Measurements from ENCODE around the gene ERLIN1.

Gene ERLIN1

DNA sequence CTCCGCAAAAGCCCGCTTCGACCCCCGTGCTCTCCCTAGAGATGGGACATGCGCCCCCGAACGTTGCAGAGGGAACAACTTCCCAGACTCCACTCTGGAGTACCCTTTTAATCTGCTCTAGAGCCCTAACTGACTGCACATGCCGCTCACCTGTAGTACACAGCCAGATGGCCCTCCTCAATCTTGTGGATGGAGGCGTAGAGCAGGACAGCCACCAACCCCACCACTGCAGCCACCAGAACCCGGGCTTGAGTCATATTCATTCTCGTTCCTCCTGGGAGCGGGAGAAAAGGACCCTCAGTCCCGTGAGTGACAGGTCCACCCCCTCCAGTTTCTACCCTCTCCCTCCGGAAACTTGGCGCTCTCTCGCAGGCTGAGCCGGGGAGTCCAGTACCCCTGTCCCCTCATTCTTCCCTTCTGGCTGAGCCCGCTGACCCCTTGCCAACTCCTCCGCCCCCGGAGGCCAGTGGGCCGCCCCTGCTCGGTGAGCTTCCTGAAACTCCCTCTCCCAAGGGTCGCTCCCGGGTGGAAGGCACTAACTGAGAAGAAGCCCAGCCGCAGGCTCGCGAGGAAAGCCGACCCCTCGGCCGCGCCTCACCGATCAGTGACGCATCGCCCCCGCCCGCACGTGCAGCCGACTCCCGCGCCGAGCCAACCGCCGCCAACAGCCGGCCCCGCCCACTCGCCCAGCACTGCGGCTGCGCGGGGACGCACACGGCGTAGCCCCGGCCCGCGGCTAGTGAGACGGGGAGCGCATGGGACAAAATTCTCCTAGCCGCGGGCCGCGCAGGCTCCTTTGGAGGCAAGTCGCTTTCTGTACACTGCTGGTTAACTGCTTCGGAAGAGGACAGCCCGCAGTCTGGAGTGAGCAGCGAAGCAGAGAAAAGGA is at the start of gene ERLIN1:
Gene ERLIN1 (minus strand): TSS at position 666 of the 889 bp plus-strand sequence. CDS start 403 bp downstream, at position 263.
- peak; percentile 93 for DNase-seq

DNA sequence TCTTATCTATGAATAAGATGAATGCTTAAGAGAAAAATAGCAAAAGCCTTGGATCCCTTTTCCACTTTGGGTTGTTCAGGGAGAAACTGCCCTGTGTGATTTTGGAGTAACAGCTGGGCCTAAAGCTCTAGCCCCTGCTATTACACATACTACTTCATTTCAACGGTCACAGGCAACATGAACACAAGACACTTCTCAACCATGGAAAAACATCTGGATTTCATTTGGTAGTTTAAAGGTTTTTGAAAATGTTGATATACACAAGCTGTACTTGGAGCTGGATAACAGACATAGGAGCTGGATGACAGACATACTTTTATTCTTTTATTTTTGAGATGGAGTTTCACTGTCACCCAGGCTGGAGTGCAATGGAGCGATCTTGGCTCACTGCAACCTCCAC is 46.3 kb upstream of the ERLIN1 start:
- no peak for DNase-seq

DNA sequence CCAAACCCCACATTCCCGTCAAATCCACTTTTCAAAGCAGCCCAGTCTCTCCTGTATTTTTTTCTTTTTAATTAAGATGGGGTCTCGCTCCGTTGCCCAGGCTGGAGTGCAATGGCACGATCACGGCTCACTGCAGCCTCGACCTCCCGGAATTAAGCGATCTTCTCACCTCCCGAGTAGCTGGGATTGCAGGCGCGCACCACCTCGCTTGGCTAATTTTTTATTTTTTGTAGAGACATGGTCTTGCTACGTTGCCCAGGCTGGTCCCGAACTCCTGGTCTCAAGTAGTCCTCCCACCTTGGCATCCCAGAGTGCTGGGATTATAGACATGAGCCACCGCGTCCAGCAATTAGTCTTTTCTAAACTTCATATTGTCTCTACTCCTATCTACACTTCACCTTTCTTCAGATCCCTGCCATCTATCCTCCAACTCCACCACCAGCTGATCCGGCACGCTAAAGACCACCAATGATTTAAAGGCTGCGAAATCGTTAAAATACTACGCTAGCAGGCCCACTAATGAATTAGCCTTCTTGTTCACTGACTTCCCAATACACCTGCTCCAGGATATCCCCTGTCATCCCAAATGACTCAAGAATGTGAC is 44.1 kb upstream of the ERLIN1 start:
- DNase-seq = no peak

DNA sequence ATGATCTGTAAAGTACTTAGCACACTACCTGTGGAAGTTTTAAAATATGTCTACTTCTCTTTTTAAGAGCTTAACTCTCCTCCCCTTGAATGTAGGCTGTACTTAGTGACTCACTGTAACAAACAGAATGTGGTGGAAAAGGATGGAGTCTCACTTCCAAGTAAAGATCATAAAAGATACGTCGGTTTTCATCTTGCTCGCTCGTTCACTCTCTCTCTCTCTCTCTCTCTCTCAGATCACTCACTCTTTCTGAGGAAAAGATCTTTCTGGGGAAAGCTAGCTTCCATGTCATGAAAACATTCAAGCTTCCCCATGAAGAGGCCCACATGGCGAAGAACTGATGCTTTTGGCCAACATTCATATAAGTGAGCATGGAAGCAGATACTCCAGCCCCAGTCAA is 38.0 kb upstream of the ERLIN1 start:
- no peak for DNase-seq

DNA sequence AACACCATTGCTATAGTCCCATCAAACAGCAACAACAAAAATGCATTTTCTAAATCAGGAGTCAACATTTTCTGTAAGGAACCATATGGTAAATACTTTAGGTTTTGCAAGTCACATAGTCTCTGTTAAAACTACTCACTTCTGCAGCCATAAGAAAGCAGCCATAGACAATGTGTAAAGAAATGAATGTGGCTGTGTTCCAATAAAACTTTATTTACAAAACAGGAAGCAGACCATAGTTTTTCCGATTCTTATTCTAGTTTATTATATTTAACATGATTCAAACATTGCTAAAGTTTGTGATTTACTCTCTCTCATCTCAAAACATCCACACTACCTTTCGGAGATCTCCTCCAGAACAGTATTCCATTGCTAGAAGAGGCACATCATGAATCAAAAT is 36.7 kb upstream of the ERLIN1 start:
- no peak for DNase-seq

DNA sequence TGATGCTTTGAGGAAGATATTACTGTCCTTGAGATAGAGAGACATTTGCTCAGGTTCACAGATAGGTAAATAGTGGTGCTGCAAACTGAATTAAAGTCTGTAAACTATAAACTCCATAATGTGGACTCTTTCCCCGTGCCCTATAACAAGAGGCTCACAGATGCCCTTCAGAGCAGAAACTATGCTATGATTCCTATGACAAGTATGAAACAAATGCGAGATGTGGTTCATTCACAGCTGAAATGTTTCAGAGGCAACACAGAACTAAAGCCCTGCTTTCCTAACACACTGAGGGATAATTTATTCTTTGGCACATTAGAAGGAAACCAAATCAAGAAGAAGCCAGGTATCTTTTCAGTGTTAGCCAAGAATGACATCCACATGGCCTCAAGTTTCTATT is 30.2 kb upstream of the ERLIN1 start:
- no peak for DNase-seq

DNA sequence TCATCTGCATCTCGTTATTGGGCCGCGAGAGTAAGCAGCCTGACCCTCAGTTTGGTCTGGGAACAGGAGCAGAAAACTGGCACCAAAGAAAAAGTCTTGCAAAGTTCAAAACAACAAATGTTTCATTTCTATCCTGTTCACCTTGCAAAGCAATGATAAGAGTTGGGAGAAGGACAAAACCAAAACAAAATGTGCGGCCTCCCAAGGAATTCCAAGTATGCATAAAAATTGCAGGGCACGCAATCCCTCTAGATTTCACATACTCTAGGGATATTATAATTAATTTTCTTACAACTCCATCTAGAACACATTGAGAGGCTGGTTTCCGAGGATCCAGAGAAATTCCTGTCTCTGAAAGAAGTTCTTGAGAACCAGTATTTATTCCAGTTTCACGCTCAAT is 23.5 kb upstream of the ERLIN1 start:
- DNase-seq = no peak

DNA sequence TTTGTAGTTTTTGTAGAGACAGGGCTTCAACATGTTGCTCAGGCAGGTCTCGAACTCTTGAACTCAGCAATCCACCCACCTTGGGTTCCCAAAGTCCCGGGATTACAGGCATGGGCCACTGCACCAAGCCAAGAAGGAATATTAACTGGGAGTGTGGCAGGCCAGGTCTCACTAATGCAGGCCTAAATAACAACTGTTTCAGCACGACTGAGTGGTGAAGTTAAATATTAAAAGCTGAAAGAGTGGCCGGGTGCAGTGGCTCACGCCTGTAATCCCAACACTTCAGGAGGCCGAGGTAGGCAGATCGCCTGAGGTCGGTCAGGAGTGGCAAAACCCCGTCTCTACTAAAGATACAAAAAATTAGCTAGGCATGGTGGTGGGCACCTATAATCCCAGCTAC is 22.4 kb upstream of the ERLIN1 start:
- no peak for DNase-seq

DNA sequence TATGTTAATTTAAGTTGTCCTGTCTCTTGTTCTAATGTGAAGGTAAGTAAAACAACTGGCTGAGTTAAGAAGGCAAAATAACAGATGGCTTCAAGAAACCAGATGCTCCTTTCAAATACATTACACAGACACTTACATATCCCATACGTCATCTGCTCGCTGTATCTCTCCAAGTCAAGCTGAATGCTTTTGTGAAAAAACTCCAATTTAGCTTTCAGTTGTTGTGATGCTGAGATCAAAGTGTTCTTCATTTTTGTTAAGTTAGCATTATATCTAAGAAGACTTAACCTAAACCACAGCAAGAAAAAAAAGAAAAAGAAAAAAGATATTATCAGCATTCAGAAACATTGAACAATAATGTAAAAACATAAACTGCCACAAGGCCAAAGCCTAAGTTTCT is 18.5 kb upstream of the ERLIN1 start:
- DNase-seq = no peak

DNA sequence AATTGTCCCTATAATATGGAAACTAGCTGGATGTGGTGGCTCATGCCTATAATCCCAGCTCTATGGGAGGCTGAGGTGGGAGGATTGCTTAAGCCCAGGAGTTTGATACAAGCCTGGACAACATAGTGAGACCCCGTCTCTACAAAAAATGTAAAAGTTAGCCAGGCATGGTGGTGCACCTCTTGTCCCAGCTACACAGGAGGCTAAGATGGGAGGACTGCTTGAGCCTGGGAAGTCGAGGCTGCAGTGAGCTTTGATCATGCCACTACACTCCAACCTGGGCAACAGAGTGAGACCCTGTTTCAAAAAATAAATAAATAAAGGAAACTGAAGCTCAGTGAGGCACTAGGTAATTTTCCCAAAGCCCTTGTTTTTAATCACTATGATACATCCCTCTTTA is 15.7 kb upstream of the ERLIN1 start:
- DNase-seq = no peak

DNA sequence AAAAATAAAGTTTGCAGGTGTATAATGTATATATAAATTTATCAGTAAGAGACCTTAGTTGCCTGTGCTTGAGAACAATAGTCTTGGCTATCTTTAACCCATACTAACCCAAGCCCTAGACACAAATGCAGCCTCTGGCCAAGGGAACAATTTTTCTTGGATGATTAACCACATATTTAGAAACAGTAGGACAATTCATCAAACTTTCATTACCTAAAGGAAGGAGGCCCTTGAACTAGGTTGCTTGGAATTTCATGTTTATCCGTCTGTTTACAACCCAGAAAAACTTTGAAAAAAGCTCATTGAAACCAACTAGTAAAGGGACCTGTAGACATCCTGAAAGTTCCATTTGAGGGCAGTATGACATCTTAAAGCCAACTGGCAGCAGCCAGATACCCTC is 8.9 kb upstream of the ERLIN1 start:
- DNase-seq = no peak

DNA sequence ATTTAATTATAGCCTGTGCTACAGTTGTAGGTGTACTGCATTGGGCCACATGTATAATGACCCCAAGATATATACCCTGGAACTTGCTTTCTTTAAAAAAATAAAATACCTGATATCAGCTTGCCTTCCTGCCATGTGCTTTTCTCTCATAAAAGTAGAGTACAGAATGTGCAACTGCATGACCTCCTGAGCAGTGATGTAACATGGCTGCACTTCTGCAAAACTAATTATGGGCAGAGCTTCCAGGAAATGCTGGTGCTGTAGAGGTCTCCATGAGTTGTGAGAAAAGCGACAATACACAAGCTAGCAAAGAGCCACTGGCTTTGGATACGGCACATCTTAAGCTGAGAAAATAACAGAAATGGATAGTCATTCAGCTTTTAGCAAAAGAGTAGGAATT is 6.5 kb upstream of the ERLIN1 start:
- no peak for DNase-seq

DNA sequence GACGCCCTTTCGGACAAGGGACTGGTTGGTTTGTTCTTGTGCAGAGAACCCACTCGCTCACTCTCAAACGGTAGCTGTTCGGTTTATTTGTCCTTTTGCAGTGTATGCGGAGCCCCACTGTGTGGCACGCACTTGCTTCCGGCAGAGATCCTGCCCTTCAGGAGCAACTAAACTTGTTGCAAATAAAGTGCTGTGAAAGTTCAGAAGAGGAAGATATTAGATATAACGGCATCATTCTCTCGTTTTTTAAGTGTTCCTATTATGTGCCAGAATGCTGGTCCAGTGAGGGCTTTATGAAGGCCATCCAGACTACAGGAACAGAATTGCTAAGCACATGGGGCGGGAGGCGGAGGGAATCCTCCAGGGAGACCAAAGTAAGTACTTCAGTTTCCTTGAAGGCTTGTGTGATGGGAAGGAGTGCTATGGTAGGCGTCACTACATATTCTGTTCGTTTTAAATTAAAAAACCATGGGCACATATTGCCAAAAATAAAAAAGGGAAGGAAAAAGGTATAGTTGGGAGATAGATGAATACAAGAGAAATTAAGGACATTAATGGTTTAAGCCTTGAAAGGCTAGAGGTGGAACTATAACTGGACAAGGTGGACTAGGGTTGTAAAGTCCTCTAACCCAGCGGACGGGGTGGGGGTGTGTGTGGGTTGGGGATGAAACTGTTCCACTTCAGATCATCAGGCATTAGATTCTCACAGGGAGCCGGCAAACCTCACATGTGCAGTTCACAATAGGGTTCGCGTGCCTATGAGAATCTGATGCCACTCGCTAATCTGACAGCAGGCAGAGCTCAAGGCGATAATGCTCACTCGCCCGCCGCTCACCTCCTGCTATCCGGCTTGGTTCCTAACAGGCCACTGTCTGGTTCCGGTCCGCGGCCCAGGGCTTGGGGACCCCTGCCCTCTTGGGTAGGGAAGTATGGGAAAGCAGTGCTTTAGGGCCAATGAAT is 704 bp upstream of the ERLIN1 start:
- DNase-seq = peak; percentile 68

DNA sequence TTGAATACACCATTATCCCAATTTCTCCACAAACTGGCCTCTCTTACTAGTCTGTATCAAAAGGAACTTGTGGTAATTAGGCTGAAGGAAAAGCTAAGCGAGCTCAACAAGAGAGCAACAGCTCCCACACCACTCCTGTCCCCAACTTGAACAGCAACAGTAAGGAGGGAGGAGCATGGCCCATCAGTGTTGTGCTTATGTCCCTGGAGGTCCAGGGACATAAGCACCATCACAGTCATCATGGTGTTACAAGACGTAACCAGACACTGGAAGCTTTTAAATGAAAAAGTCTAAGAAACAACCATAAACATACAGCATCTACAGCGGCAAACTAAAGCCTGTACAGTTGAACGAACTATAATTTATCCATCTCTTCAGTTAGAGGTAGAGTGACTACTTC is 989 bp downstream of the ERLIN1 start:
- DNase-seq = peak; percentile 70

DNA sequence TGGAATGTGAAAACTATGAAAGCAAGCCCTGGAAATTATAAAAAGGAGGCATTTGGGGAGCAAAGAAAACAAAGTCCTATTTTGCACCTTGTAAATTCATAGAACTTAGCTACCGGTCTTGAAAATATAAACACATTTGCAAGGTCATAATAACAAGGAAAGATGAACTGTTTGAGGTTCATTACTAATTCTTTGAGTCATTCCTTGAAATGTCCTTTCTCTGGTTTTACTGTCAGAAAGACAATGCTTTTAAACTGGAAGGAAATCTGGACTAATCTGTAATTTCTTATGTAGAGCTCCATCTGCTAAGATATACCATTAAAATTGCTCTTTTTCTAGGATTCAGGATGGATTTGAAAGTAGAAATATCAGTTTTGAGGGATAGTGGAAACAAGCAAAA is 1.4 kb downstream of the ERLIN1 start:
- no peak for DNase-seq

DNA sequence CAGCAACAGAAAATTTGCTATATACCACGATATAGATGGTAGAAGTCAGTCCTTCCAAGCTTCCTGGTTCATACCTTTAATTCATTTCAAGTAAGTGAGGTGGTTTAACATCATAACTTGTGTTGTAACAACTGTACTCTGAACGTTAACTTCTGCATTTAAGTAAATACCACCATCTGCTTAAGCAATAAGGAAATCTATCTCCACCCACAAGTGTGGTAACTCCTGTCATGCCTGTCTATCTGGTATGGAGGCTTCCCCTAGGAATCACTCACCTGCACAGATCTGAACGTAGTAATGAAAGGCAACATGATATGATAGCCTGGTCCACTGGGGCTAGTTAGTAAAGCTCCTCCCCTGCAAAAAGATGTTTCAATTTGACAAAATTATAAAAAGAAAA is 2.3 kb downstream of the ERLIN1 start:
- DNase-seq = peak; percentile 42

DNA sequence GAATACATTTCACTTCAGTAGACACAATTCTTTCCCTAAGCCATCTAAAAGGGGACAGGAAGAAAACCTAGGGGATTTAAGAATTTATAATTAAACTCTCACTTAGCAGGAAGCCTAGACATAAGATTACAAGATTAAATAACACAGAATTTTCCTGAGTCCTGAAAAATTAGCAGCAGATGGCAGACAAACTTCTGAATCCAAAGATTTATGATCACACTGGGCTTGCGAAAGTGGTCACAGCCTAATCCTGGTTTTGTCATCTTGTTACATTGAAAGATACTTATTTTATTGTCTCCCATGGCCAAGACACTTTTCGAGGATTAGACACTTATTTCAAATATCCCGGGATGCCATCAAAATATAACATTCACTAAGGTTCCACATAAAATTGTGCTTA is 2.9 kb downstream of the ERLIN1 start:
- no peak for DNase-seq

DNA sequence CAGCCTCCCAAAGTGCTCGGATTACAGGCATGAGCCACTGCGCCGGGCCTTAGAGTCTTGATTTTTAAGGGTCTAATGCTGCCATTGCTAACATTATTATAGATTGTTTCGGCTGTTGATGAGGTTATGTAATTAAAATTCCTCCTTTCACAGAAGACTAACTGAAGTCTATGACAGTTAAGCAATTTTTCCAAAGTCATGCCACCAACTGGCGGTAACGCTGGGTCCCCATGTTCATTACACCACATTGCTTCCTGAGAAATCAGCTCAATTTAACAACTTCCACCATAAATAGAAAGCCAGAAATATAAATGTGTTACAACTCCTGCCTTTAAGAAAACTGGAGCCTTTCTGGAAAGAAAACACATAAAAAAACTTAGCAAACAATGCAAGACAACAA is 3.5 kb downstream of the ERLIN1 start:
- DNase-seq = peak; percentile 24

DNA sequence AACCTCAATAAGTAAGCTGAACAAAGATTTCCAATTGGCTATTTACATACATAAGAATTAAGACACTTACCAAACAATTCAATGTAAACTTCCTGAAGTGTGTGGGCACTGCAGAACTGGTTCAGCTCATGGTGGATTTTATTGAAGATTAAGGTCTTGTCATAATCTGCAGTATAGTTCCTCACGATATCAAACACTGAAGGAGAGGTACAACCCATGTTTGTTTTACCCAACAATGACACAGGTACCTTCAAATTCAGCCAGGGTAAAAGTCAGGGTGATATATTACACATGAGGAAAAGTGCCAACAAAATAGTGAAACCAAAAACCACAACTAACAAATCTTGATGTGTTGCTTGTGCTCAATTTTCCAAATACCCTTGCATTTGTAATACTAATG is 10.0 kb downstream of the ERLIN1 start:
- DNase-seq = no peak

DNA sequence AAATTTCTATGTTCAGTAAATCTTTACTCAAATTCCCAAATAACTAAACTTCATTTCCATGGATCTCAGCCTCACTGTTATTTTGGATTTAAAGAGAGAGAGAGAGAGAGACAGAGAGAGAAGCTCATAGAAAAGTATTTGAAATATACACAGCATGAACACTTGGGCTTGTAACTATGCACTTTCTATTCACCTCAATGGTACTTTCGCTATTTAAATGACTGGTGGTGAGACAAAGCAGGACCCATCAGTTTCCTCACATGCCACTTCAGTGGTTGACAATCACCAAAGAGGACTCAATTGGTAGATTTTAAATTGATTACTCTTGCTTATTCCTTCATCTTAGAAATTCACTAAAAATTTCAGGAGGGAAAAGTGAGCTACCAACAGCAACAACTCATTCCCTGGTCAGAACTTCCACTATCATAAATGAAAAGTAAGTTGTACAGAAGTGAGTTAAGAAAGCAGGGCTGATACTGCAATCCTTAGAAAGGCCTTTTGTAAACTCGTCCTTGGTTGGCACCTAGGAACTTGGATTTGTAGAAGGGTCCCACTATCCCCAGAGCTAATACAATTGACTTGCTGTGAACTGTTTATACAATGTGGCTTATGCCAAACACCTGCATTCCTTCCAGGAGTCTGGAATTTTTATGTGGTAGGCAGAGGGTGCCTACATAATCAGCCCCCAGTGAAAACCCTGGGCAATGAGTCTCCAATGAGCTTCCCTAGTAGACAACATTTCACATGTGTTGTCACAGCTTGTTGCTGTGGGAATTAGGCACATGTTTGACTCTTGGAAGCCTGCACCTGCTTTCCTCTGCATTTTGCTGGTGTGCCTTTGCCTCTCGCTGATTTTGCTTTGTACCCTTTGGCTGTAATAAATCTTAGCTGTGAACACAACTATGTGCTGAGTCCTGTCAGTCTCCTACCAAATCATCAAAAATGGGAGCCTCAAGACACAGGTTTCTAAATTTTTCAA is 10.8 kb downstream of the ERLIN1 start:
- no peak for DNase-seq

DNA sequence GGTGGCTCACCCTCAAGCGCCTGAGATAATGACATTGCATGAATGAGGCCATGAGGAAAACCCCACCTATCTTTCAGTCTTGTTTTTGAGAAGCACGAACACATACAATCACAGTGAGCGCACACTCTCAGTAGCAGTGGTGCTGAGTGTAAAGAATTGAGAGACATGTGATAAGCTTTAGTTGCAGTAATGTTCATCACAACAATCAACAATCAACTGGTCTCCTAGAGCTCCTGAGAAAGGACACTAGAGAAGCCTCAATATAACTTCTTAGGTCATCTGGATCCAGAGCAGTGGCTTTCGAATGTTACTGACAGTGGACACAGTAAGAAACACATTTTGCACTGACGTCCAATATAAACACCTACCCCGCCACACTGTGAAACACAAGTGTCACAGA is 12.8 kb downstream of the ERLIN1 start:
- no peak for DNase-seq

DNA sequence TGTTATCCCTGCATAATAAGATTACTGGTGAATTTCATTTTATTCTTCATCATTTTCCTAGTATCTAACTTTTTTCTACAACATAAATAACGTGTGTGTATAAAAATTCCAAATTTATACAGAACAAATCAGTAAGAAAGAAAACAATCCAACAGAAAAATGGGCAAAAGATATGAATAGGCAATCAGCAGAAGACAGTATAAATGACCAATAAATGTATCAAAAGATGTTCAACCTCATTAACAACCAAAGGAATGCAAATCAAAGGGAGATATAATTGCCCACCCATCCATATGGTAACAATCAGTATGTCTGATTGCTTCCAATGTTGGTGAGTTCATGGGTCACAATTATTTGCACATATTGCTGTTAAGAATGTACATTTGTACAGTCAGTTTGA is 13.5 kb downstream of the ERLIN1 start:
- DNase-seq = no peak

Data from hematopoietic multipotent progenitor cell treated with erythropoietin and hydrocortisone succinate and interleukin-3 and kit ligand, for 8 days (in vitro differentiated cells).